Superior temporal gyrus (tissue), 1 donor: ENCODE results near the gene KCTD16.

ENCODE experiments used
- DNase-seq: peaks from one replicate; pipeline ENCODE4 v3.0.0-alpha.2; 2016; ENCODE audit errors: extremely low spot score

The KCTD16 gene

DNA sequence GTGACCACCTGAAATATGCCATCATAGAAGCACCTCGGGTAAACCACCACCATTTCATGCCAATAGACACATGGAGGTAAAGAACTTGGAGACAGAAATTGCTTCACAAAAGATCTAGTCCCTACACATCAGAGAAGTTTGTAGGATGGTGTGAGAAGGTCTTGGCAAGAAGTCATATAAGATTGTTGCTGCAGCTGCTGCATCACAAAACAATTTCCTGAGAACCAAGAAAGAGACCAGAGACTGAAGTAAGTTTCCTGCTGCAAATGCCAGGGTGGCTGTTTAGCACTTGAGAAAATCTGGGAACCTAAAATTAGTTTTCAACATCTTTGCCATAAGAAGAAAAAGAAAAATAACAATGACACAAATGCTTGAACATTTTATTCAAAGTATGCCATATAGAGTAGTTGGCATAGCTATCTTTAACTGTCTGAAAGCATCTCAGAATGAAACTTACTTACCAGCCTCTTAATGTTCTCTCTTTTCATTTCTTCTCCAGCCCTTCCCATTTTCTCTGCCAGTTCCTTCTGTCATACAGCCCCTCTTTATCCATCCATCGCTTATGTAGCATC lies 114.3 kb downstream of the KCTD16 start:
- peak; percentile 65 for DNase-seq

- DNase-seq = no peak
Observed at GRCh38 chr5:144289277-144289676, 118.6 kb downstream of the KCTD16 start.

DNA sequence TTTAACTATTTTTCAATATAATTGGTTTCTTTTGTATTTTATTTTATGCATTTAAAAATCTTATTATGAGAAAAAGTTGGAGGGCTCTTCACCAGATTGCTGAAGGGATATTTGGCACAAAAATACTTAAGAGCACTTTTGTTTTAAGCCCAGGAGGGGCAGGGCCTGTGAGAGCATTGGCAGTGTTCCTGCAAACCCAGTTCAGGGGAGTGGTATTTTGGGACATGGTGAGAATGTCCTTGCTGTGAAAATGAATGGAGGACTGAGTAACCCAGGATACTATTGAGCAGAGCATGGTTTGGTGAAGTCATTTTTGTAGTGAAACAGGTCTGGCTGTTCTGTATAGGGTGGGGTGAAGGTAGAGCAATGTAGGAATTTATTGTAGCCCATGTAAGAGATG lies 121.4 kb downstream of the KCTD16 start:
- no peak for DNase-seq

DNA sequence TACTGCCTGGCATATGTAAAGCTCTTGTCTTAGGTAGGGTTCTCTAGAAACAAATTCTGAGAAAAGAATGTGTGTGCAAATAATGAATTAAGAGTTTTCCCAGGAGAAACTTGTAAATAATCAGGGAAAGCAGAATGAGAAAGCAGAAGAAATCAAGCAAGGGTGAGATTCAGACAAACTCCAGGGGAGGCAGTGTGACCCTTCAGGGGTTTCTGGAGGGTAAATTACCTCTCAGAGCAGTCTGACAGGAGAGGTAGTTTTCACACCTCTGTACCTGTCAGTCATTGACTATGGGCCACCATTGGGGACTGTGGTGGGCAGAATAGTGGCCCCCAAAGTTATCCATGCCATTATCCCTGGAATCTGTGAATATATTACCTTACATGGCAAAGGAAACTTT lies 124.6 kb downstream of the KCTD16 start:
- DNase-seq = no peak

GRCh38 chr5:144297081-144297480 lies 126.4 kb downstream of the KCTD16 start:
- no peak for DNase-seq

- DNase-seq = no peak
Observed at GRCh38 chr5:144298658-144299057, 128.0 kb downstream of the KCTD16 start.

DNA sequence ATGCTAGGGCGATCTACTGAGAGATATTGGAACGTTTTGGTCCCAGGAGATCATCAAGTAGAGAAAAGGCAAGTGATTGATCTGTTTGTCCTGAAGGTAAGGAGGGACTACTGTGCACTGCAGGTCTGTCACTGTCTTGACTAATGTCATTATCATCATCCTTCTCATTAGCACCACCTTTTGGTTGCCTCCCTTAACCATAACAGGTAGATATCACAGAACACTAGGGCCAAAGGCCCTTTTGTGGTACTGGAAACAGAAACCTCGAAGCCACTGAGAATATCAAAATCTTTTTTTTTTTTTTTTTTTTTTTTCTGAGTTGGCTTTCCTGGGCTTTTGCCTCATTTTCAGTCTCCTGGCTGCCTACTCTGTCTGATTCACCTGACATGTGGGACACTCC lies 134.0 kb downstream of the KCTD16 start:
- DNase-seq = no peak

GRCh38 chr5:144307736-144308135 lies 137.1 kb downstream of the KCTD16 start:
- no peak for DNase-seq

- DNase-seq = no peak
Observed at GRCh38 chr5:144308174-144308573, 137.5 kb downstream of the KCTD16 start.

- DNase-seq = no peak
Observed at GRCh38 chr5:144308906-144309670, 138.4 kb downstream of the KCTD16 start.

DNA sequence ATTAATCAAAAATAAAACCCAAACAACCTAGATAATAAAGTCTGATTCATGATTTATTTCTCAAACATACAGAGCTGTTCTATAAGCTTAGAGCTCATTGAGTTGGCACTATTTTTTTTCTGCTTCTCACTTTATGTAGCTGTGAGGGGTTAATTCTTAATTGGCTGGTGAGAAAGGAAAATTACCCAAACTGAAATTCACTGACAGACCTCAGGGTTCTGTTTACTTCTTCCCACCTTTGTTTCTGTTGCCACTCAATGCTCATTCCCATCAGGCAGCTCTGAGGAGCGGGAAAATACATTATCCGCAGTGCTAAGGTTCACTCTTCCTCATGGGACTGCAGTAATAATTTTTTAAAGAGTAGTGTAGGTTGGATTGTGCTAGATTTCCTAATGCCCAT lies 139.9 kb downstream of the KCTD16 start:
- no peak for DNase-seq

DNA sequence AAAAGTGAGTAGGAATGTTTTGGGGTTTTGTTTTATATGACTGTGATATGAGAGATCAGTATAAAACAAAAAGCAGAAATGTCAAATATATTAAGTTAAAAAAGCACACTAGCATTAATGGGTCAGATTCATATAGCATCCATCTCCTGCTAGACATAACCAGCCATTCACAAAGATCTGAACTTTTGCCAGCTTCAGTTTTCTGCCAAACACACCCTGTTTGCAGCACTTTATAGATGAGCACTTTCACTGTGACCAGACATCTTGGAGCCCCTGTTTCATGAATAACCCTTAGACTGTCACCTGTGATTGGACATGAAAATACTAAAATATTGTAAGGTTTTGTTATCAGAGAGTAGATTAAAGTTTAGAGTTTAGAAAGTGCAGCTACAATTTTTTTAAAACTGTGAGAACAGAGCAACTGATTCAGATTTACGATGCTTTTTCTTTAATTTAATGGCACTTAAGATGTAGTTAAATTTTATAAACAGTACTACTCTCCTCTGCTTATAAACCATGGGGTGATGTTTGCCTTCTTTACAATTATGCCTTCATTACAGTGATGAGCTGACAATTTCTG lies 142.6 kb downstream of the KCTD16 start:
- peak; percentile 35 for DNase-seq

- DNase-seq = no peak
Observed at GRCh38 chr5:144315026-144315425, 144.4 kb downstream of the KCTD16 start.

DNA sequence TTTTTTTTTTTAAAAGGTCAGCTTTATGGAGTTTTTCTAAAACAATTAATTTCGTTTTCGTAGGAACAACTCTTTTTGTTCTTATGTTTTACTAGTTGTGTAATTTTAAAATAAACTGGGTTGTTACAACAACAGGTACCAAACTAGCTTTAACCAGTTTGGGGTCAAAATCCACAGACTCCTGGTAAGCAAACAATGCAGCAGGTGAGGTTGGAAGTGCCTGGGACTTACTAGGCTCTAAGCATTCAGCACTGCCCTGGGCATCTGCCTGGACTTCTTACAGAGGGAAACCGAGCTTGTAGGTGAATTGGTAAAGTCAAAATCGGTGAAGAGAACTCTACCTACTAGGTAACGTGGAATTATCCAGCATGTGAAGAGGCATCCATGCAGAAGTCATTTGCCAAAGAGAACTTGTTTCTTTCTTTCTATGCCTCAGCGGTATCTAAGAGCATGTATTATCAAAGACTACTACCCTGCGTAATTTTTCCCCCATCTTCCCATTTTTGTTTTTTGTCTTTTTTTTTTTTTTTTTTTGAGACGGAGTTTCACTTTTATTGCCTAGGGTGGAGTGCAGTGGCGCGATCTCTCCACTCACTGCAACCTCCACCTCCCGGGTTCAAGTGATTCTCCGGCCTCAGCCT lies 145.4 kb downstream of the KCTD16 start:
- DNase-seq = no peak

DNA sequence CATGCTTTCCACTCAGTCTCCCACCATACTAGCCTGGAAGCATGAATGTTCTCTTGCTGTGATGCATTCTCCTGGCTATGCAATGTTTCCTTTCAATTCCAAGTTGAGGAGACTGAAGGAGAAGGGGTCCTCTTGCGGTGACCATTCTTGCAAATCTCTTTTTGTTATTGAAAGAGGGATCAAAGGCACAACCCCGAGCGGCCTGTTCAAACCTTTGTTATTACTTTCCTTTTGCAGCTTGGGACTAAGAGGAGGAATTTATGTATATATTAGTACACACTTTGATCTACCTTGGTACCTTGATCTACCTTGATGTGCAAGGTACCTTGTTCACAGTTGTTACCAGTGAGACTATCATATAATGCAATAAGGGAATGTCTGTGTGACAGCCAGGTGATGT lies 147.3 kb downstream of the KCTD16 start:
- DNase-seq = no peak

DNA sequence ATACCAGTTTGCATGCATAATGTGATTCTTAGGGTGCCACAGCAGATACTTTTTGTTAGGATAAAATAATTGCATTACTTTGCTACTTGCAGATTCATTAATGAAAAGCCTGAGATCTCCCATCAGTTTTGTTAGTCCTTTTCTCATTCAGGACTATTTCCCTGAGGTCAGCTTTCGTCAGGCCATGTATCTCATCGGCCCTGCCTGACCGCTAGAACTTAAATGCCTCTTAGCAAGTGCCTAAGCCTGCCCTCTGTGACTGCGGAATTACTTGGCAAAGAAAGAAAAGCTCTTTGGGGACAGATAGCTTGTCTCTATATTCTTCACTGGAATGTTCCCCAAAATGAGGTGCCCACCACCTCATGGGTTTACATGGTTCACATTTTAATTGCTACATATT lies 147.8 kb downstream of the KCTD16 start:
- DNase-seq = no peak

DNA sequence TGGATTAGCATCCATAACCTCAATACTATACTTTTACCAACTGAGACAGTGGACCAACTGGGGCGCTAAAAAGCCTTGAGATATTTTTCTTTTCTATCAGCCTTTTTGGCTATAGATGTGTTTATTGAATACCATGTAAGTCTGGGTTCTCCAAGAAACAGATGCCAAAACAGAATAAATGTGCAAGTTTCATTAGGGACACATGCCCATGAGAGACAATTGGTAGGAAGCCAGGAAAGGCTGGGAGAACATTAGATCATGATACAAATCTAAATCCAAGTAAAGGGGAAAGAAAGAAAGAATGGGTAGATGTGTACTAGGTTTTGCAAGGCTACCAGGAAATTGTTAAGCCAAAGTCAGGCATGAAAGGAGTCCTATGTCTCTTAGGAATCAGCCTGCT lies 152.5 kb downstream of the KCTD16 start:
- DNase-seq = no peak

- DNase-seq = no peak
Observed at GRCh38 chr5:144325532-144325931, 154.9 kb downstream of the KCTD16 start.

DNA sequence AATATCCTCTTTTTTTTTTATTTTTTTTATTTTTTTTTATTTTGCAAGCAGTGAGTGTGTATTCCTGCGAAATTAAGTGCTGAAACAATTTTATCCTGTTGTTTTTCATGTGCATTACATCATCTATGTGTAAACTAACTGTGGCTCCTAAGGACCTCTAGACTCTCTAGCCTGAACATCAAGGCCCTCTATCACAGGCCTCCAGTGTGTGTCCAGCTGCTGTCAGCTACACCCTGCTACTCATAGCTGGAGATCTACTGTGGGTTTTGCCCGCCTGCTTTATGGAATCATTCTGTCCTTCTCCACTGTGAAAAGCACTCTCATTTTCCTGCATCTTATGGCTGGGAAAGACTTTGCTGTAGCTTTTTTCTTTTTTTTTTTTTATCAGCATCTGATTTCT lies 157.8 kb downstream of the KCTD16 start:
- DNase-seq = no peak

- no peak for DNase-seq
Observed at GRCh38 chr5:144328980-144329379, 158.3 kb downstream of the KCTD16 start.

- DNase-seq = no peak
Observed at GRCh38 chr5:144329681-144330080, 159.0 kb downstream of the KCTD16 start.

DNA sequence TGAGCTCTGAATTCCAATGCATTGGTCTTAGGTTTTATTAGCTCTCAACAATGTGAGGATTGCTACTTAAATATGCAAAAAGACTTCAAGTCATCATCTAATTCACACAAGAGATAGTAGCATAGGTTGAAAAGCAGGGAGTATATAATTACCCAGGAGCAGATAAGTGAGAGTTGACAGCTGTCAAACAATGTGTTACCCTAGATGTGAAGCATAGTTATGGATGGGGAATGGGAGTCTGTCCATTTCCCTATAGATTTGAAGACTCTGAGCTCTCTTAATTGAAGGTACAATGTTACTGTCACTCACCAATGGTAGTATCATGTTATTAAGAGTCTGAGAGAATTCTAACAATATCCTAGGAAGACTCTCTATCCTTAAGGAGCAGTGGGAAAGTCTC lies 160.7 kb downstream of the KCTD16 start:
- DNase-seq = no peak

DNA sequence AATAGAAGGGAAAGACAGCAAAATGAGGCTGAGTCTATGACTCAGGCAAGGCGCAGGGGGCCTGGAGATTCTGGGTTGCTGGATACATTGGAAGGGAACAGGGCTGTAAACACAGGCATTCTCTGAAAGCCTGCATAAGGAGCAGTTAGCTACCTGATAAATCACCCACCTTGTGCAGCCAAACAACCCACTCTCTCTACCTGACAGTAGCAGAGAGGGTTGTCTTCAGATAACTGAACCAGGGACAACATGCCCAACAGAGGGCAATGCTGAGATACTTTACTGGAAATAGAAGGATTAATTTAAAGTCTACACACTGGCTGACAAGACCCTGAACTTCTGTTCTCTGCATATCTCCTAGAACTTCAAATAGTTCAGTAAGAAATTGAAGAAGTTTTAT lies 161.6 kb downstream of the KCTD16 start:
- DNase-seq = no peak
